ENCODE results near the gene GPX2.

Gene GPX2

DNA sequence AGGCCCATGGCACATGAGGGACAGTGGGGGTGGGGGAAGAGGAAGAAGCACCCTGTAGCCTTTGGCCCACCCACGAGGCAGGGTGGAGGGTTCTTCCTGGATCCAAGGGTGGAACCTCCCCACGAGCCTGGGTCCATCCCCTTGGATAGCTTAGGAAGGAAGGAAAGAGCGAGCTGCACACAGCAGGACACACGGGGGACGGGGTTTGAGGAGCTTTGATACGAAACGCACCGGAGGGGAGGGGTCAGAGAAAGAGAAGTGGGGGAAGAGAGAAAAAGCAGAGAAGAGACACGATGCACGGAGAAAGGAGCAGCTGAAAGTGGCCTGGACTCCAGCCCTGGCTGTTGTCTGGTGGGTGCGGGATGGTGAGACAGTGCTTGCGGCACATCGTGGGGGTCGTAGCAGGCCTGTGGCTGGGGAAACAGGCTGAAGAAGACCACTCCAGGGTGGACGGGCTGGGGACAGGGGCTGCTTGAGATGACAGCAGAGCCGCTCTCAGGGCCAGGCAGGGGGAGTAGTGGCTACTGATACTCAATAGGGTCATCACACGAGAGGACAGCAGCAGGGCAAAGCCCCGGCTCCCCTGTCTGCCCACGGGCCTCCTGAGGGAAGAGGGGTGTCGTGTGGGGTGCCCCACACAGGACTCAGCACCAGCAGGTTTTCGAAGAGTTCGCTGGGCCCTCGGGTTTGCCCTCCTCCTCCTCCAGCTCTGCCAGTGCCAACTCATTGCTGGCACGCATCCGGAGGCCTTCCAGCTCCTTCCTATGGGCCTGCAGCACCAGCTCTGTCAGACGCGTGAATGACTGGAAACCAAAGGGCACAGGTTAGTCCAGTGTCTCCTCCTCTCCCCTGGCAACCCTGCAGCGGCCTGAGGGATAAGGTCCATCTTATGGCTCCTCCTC, 5.4 kb upstream of the GPX2 start:
- H3K27ac ChIP-seq: no peak overlapping the region
- TF ChIP-seq ZFX (IDR thresholded peaks at IDR 0.05; ENCODE audit: borderline replicate concordance): no peak
- TF ChIP-seq CTCF (IDR thresholded peaks at IDR 0.05): no peak

DNA sequence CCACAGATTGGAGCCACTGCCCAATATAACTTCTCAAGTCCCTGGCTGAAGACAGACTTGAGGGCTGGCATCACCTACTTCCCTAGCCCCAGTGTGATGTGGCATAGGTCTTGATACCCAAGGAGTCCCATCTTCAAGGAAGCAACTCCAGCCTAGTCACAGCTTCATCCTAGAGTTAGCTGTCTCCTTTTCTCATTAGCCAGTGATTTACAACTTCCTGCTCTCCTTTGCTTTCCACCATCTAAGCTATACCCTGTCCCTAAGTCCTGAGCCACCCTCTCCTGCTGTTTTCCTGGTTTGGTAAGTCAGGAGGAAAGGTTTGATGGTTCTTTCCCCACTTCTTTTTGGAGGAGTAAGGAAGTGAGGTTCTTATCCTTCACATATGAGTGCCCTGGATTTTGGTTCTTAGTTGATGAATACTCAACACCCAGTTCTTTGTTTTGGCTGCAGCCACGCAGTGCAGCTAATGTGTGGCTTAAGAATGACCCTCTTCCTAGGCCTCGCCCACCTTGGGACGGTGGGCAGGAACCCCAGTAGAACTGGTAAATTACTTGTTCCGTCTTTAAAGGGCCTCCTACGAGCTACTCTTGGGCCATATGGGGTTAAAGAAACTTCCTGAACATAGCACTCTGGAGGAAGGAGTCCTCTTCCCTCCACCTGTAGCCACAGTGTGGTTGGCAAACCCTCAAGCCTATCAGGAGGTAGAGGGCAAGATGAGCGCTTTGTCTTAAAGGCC, 3.9 kb upstream of the GPX2 start:
- H3K27ac ChIP-seq: no peak overlapping the region
- no peak for TF ChIP-seq ZFX (IDR thresholded peaks at IDR 0.05; ENCODE audit: borderline replicate concordance)
- TF ChIP-seq CTCF (IDR thresholded peaks at IDR 0.05): no peak

- TF ChIP-seq ZFX (IDR thresholded peaks at IDR 0.05; ENCODE audit: borderline replicate concordance) (no peak), CTCF (IDR thresholded peaks at IDR 0.05) (no peak)
Measured at GRCh38 chr14:64945431-64946178, 3.1 kb upstream of the GPX2 start.

GRCh38 chr14:64944861-64945260, 2.3 kb upstream of the GPX2 start:
- no peak overlapping the region for H3K27ac ChIP-seq
- TF ChIP-seq ZFX (IDR thresholded peaks at IDR 0.05; ENCODE audit: borderline replicate concordance) (no peak), CTCF (IDR thresholded peaks at IDR 0.05) (no peak)

More at GRCh38 chr14:64945431-64946178, 3.1 kb upstream of the GPX2 start:
- H3K27ac ChIP-seq: no peak overlapping the region

GRCh38 chr14:64944041-64944440, 1.5 kb upstream of the GPX2 start:
- TF ChIP-seq ZFX (IDR thresholded peaks at IDR 0.05; ENCODE audit: borderline replicate concordance) (no peak), CTCF (IDR thresholded peaks at IDR 0.05) (no peak)
- H3K27ac ChIP-seq: no peak overlapping the region

DNA sequence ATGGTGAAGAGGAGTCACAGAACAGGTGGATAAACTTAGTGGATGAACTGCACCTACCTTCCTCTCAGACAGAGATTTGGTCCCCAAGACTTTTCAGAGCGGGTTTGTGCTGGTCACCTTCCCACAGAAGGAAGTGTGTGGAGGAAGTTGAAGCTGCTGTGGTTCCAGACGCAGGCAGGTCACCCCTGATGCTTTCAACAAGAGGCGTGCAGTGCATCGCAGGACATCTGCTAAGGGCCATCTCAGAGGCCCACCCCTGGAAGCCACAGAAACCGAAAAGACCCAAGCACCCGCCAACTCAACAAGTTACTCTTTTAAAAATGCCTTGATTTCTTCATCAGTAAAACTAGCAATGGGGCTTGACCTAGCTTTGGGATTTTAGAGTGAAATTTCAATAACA, 1.0 kb upstream of the GPX2 start:
- H3K27ac ChIP-seq: no peak overlapping the region
- TF ChIP-seq ZFX (IDR thresholded peaks at IDR 0.05; ENCODE audit: borderline replicate concordance) (no peak), CTCF (IDR thresholded peaks at IDR 0.05) (no peak)

Data from 22Rv1 (cell line).